ENCODE data around the gene CACNA1S. TPM values are rescaled to one million over a fixed set of nuclear protein-coding genes. Genes with fewer than 3 reads are reported as not detected.

The CACNA1S gene
- total RNA-seq, 1 donor from 2014 or later: not detected

DNA sequence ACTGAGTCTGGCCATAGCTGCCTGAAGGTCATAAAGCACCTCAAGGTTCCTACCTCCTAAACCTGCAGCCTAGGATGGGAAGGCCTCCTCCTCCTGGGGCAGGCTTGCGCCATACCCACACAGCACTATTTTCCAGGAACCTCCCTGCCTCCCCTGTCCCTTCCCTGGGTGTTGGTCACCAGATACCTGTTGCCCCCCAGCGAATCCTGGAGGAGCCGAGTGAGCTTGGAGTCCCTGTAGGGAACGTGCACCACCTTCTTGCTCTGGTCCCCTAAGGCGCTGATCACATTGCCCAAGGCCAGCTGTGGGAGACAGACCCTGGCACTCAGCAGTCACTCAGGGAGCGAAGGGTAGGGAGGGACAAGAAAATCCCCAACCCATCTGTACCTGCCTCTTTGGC is 108.1 kb downstream of the CACNA1S start:
- ATAC-seq (ENCODE audit: low read depth): no peak
- TF ChIP-seq, protein P1, sequence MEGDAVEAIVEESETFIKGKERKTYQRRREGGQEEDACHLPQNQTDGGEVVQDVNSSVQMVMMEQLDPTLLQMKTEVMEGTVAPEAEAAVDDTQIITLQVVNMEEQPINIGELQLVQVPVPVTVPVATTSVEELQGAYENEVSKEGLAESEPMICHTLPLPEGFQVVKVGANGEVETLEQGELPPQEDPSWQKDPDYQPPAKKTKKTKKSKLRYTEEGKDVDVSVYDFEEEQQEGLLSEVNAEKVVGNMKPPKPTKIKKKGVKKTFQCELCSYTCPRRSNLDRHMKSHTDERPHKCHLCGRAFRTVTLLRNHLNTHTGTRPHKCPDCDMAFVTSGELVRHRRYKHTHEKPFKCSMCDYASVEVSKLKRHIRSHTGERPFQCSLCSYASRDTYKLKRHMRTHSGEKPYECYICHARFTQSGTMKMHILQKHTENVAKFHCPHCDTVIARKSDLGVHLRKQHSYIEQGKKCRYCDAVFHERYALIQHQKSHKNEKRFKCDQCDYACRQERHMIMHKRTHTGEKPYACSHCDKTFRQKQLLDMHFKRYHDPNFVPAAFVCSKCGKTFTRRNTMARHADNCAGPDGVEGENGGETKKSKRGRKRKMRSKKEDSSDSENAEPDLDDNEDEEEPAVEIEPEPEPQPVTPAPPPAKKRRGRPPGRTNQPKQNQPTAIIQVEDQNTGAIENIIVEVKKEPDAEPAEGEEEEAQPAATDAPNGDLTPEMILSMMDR (IDR thresholded peaks at IDR 0.05): no peak

DNA sequence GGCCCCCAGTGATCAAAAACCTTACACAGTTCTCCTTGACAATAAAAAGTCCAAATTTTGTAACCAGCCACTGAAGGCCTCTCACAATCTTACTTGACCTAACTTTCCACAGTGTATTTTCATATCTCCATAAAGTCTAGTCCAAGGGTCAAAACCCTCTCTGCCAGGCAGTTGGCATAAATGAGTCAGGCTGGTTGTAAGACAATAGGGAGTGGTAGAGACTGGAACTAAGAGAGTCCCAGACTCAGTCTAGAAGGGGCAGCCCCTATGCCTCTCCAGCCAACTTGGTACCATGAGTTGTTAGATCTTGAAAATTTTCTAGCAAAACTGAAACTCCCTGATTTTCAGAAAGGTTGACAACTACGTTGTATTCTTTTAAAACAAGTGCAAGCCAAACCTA is 109.7 kb downstream of the CACNA1S start:
- H3K27ac Mint-ChIP-seq: no peak overlapping the region
- intact Hi-C loops (cut with micrococcal nuclease): no loop called here
- H3K9me3 Mint-ChIP-seq: no peaks in the 10 kb centered on the region
- TF ChIP-seq, protein P1 (IDR thresholded peaks at IDR 0.05): no peak
- no peak overlapping the region for H3K4me3 Mint-ChIP-seq
- no peaks in the 10 kb centered on the region for H3K27me3 Mint-ChIP-seq
- ChIA-PET CTCF (no interaction called here), POLR2A (no interaction called here)
- DNase-seq (no peak), ATAC-seq (ENCODE audit: low read depth) (no peak)
- H3K36me3 Mint-ChIP-seq (ENCODE audit: low read depth): peaks cover 31% of the 10 kb centered on the region
- H3K4me1 Mint-ChIP-seq: no peaks in the 10 kb centered on the region

More for the DNA sequence above, 108.1 kb downstream of the CACNA1S start:
- Mint-ChIP-seq H3K4me3 (no peak overlapping the region), H3K4me1 (no peaks in the 10 kb centered on the region), H3K9me3 (no peaks in the 10 kb centered on the region), H3K27ac (no peak overlapping the region), H3K36me3 (ENCODE audit: low read depth) (peaks cover 24% of the 10 kb centered on the region), H3K27me3 (no peaks in the 10 kb centered on the region)
- ChIA-PET CTCF (no interaction called here), POLR2A (no interaction called here)
- no peak for DNase-seq
- intact Hi-C loops (cut with micrococcal nuclease): no loop called here

DNA sequence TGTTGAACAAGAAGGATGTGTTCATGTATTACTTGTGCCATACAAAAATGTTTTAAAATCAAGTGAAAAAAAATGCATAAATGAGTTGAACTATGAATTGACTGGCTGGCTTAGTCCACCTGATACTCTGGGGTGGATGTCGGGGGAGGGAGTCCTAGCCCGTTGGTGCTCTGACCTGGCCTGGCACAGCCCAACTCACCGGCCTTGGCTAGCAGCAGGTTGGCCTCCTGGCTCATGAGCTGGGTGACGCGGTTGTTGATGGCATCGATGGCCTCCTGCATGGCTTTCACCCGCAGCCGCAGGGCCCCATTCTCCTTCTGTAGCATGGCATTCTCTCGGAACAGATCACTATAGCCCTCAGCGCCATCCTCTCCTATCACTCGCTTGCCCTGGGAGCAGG is 110.3 kb downstream of the CACNA1S start:
- Mint-ChIP-seq H3K27me3 (no peaks in the 10 kb centered on the region), H3K9me3 (no peaks in the 10 kb centered on the region), H3K36me3 (ENCODE audit: low read depth) (peaks cover 37% of the 10 kb centered on the region), H3K27ac (no peak overlapping the region), H3K4me1 (no peaks in the 10 kb centered on the region), H3K4me3 (no peak overlapping the region)
- ATAC-seq (ENCODE audit: low read depth) (no peak), DNase-seq (no peak)
- POLR2A ChIA-PET: no interaction called here
- CTCF ChIA-PET: no interaction called here
- TF ChIP-seq, protein P1 (IDR thresholded peaks at IDR 0.05): no peak
- intact Hi-C loops (cut with micrococcal nuclease): no loop called here

DNA sequence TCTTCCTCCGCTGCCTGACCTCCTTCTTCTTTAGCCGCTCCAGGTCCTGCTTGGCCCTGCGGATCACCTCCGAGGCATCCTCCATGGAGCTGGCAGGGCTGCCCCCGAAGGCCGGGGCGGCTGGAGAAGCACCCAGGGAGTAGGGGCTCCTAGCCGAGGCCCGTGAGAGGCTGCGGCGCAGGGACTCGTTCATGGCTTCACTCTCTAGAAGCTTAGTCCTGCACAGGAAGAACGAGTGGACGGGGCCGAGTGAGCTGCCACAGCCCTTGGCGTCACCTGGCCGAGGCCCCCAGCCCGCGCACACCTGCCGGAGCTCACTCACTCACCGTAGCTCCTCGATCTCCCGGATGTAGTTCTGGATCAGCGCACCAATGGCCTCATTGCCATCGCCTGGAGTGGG is 111.8 kb downstream of the CACNA1S start:
- POLR2A ChIA-PET: no interaction called here
- Mint-ChIP-seq H3K9me3 (no peaks in the 10 kb centered on the region), H3K4me3 (no peak overlapping the region), H3K36me3 (ENCODE audit: low read depth) (peaks cover 52% of the 10 kb centered on the region), H3K27ac (no peak overlapping the region), H3K27me3 (no peaks in the 10 kb centered on the region), H3K4me1 (no peaks in the 10 kb centered on the region)
- DNase-seq (no peak), ATAC-seq (ENCODE audit: low read depth) (no peak)
- CTCF ChIA-PET: no interaction called here
- intact Hi-C loops (cut with micrococcal nuclease): no loop called here
- TF ChIP-seq, protein P1 (IDR thresholded peaks at IDR 0.05): no peak

DNA sequence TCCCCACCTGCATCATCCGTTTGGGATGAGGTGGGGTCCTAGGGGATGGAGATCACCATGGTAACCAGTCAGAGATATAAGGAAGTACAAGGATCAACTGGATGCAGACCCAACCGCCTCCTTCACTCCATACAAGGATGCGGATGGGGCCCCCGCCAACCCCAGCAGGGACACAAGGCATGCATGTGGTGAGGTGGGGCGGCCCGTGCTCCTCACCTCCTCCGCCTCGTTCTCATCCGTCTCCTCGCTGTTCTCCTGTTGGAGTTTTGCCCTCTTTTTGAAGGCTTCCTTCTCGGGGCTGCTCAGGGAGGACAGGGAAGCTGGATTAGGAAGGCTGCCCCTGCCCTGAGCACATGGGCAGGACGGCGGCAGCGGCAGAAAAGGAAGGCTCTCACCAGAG is 112.6 kb downstream of the CACNA1S start:
- Mint-ChIP-seq H3K27ac (no peak overlapping the region), H3K4me3 (no peak overlapping the region), H3K36me3 (ENCODE audit: low read depth) (peaks cover 56% of the 10 kb centered on the region), H3K4me1 (no peaks in the 10 kb centered on the region), H3K9me3 (no peaks in the 10 kb centered on the region), H3K27me3 (no peaks in the 10 kb centered on the region)
- ATAC-seq (ENCODE audit: low read depth) (no peak), DNase-seq (no peak)
- TF ChIP-seq, protein P1 (IDR thresholded peaks at IDR 0.05): no peak
- intact Hi-C loops (cut with micrococcal nuclease): no loop called here
- ChIA-PET POLR2A (no interaction called here), CTCF (no interaction called here)
